ENCODE data around the gene KRT86. TPM values are rescaled to one million over a fixed set of nuclear protein-coding genes. Genes with fewer than 3 reads are reported as not detected.

Gene KRT86
- total and polyA plus RNA-seq, 2 of the 8 experiments (the other 6 are each of a cell fraction or from before 2014, with no cell fraction given), result 0.12 TPM; not detected in 1

DNA sequence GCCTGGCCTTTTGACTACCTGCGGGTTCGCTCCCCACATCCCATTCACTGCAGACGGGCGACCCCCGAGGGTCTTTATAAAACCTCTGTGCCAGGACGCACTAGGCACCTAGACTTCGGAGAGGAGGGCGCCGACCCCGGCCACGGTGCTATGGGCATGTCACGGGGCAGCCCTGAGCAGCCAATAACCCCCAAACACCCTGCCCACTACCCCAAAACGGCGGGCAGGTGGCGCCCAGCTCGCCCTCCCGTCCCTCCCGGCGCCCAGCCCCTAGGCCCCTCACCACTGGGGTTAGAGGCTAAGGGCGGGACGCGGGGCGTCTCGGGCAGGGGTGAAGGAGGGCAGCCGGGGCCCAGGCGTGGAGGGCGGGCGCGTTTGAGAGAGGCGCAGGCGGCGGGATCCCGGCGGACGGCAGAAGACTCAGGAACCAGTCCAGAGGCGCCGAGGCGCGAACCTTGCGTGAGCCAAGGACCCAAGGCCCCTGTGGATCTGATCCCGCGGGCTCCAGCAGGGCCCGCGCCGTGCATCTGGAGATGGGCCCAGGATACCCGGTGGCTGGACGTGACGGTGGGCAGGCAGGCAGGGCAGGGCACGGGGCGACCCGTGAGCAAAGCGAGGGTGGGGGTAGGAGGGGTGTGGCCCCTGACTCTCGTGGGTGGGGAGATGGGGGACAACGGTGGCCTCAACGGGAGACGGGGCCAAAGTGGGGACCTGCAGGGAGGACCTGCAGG is 81.8 kb downstream of the KRT86 start (continued):
- TF ChIP-seq, protein P1, sequence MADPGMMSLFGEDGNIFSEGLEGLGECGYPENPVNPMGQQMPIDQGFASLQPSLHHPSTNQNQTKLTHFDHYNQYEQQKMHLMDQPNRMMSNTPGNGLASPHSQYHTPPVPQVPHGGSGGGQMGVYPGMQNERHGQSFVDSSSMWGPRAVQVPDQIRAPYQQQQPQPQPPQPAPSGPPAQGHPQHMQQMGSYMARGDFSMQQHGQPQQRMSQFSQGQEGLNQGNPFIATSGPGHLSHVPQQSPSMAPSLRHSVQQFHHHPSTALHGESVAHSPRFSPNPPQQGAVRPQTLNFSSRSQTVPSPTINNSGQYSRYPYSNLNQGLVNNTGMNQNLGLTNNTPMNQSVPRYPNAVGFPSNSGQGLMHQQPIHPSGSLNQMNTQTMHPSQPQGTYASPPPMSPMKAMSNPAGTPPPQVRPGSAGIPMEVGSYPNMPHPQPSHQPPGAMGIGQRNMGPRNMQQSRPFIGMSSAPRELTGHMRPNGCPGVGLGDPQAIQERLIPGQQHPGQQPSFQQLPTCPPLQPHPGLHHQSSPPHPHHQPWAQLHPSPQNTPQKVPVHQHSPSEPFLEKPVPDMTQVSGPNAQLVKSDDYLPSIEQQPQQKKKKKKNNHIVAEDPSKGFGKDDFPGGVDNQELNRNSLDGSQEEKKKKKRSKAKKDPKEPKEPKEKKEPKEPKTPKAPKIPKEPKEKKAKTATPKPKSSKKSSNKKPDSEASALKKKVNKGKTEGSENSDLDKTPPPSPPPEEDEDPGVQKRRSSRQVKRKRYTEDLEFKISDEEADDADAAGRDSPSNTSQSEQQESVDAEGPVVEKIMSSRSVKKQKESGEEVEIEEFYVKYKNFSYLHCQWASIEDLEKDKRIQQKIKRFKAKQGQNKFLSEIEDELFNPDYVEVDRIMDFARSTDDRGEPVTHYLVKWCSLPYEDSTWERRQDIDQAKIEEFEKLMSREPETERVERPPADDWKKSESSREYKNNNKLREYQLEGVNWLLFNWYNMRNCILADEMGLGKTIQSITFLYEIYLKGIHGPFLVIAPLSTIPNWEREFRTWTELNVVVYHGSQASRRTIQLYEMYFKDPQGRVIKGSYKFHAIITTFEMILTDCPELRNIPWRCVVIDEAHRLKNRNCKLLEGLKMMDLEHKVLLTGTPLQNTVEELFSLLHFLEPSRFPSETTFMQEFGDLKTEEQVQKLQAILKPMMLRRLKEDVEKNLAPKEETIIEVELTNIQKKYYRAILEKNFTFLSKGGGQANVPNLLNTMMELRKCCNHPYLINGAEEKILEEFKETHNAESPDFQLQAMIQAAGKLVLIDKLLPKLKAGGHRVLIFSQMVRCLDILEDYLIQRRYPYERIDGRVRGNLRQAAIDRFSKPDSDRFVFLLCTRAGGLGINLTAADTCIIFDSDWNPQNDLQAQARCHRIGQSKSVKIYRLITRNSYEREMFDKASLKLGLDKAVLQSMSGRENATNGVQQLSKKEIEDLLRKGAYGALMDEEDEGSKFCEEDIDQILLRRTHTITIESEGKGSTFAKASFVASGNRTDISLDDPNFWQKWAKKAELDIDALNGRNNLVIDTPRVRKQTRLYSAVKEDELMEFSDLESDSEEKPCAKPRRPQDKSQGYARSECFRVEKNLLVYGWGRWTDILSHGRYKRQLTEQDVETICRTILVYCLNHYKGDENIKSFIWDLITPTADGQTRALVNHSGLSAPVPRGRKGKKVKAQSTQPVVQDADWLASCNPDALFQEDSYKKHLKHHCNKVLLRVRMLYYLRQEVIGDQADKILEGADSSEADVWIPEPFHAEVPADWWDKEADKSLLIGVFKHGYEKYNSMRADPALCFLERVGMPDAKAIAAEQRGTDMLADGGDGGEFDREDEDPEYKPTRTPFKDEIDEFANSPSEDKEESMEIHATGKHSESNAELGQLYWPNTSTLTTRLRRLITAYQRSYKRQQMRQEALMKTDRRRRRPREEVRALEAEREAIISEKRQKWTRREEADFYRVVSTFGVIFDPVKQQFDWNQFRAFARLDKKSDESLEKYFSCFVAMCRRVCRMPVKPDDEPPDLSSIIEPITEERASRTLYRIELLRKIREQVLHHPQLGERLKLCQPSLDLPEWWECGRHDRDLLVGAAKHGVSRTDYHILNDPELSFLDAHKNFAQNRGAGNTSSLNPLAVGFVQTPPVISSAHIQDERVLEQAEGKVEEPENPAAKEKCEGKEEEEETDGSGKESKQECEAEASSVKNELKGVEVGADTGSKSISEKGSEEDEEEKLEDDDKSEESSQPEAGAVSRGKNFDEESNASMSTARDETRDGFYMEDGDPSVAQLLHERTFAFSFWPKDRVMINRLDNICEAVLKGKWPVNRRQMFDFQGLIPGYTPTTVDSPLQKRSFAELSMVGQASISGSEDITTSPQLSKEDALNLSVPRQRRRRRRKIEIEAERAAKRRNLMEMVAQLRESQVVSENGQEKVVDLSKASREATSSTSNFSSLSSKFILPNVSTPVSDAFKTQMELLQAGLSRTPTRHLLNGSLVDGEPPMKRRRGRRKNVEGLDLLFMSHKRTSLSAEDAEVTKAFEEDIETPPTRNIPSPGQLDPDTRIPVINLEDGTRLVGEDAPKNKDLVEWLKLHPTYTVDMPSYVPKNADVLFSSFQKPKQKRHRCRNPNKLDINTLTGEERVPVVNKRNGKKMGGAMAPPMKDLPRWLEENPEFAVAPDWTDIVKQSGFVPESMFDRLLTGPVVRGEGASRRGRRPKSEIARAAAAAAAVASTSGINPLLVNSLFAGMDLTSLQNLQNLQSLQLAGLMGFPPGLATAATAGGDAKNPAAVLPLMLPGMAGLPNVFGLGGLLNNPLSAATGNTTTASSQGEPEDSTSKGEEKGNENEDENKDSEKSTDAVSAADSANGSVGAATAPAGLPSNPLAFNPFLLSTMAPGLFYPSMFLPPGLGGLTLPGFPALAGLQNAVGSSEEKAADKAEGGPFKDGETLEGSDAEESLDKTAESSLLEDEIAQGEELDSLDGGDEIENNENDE (IDR thresholded peaks at IDR 0.05; ENCODE audit: insufficient replicate concordance, low read length), result no peak
- TF ChIP-seq RBBP5 (IDR thresholded peaks at IDR 0.05; ENCODE audit: borderline replicate concordance, low read depth, low read length), result no peak
- TF ChIP-seq GTF2F1 (IDR thresholded peaks at IDR 0.05; ENCODE audit: borderline replicate concordance, low read depth, low read length), result no peak
- no peak for TF ChIP-seq TAF7 (optimal IDR thresholded peaks at IDR 0.05; ENCODE audit: borderline replicate concordance, low read depth, low read length)
- TF ChIP-seq BCL11A (IDR thresholded peaks at IDR 0.05; ENCODE audit: low read depth in 2 of 2, low read length in 2 of 2), result no peak
- TF ChIP-seq CBX5 (IDR thresholded peaks at IDR 0.05; ENCODE audit: low read depth, low read length), result no peak
